OCI-LY7 (cell line): ENCODE data around the gene HLA-DMB. TPM values are rescaled to one million over a fixed set of nuclear protein-coding genes. Genes with fewer than 3 reads are reported as not detected.

Source experiments
- BruUV-seq: library from RNA; stranded (reverse); fragments of 400-500 nt; replicated peaks from 2 replicates; lab custom pipeline; 2021; lab: Mats Ljungman, UMichigan
- CTCF ChIA-PET: fragments of 300-600 bp; sonication (Branson Sonifier 250); formaldehyde crosslinking; loops from one replicate; lab custom pipeline; 2022; ENCODE audit warnings: antibody characterized with exemption; ENCODE audit not compliant: unreplicated experiment; lab: Charles Lee
- POLR2A ChIA-PET: fragments of 300-600 bp; sonication (Branson Sonifier 250); formaldehyde crosslinking; loops from one replicate; lab custom pipeline; 2022; ENCODE audit warnings: antibody characterized with exemption; lab: Charles Lee
- DNase-seq: peaks from one replicate; pipeline ENCODE4 v3.0.0-alpha.2; 2015; ENCODE audit warnings: low spot score
- H2AFZ ChIP-seq: fragments of 200-600 bp; sonication (generic), shearing (Covaris generic); 2 replicates; pipeline ENCODE4 v1.6.1; 2014; ENCODE audit warnings: mild to moderate bottlenecking, antibody characterized with exemption, low read length, moderate library complexity
- H3K27ac ChIP-seq: fragments of 200-600 bp; sonication (generic); 2 replicates; pipeline ENCODE4 v1.5.1; 2014; ENCODE audit warnings: mixed run types, low read depth, mild to moderate bottlenecking, moderate library complexity, low read length, inconsistent platforms; ENCODE audit not compliant: poor library complexity, severe bottlenecking
- H3K36me3 ChIP-seq: fragments of 200-600 bp; sonication (generic); 2 replicates; pipeline ENCODE4 v1.6.1; 2014; ENCODE audit warnings: mild to moderate bottlenecking, antibody characterized with exemption, low read length, moderate library complexity, mixed read lengths; ENCODE audit not compliant: insufficient read depth
- H3K4me1 ChIP-seq: fragments of 200-600 bp; sonication (generic); 2 replicates; pipeline ENCODE4 v1.5.1; 2014; ENCODE audit warnings: mild to moderate bottlenecking, low read length; ENCODE audit not compliant: insufficient read depth, poor library complexity, severe bottlenecking
- H3K4me2 ChIP-seq: fragments of 200-600 bp; sonication (generic); 2 replicates; pipeline ENCODE4 v1.6.1; 2014; ENCODE audit warnings: mild to moderate bottlenecking, low read length
- H3K4me3 ChIP-seq: fragments of 200-600 bp; sonication (generic); 2 replicates; pipeline ENCODE4 v1.5.1; 2014; ENCODE audit warnings: mild to moderate bottlenecking, low read depth, low read length; ENCODE audit not compliant: poor library complexity, severe bottlenecking
- H3K79me2 ChIP-seq: fragments of 200-600 bp; sonication (generic); 2 replicates; pipeline ENCODE4 v1.6.1; 2016; ENCODE audit warnings: low read depth, mild to moderate bottlenecking, low read length, moderate library complexity, mixed read lengths; ENCODE audit not compliant: insufficient read depth
- H3K9me2 ChIP-seq: fragments of 200-600 bp; sonication (generic); 2 replicates; pipeline ENCODE4 v1.6.1; 2016; ENCODE audit warnings: mild to moderate bottlenecking, low read length, mixed read lengths; ENCODE audit not compliant: insufficient read depth
- H3K9me3 ChIP-seq: fragments of 200-600 bp; sonication (generic); 2 replicates; pipeline ENCODE4 v1.6.1; 2014; ENCODE audit warnings: mild to moderate bottlenecking, mixed run types, low read length, mixed read lengths
- H4K20me1 ChIP-seq: fragments of 200-600 bp; sonication (generic); 2 replicates; pipeline ENCODE4 v1.6.1; 2014; ENCODE audit warnings: mild to moderate bottlenecking, antibody characterized with exemption, low read length, moderate library complexity, mixed read lengths; ENCODE audit not compliant: insufficient read depth
- CTCF ChIP-seq: fragments of 200-600 bp; sonication (generic); conservative IDR thresholded peaks from 2 replicates; pipeline ENCODE4 v1.5.1; 2014; ENCODE audit warnings: mild to moderate bottlenecking, antibody characterized with exemption, low read length, moderate library complexity, mixed read lengths
- EZH2phosphoT487 ChIP-seq: fragments of 200-600 bp; sonication (generic); IDR thresholded peaks from 2 replicates; pipeline ENCODE4 v1.6.1; 2018; ENCODE audit warnings: low read depth, borderline replicate concordance, mild to moderate bottlenecking, mixed run types, antibody characterized with exemption, low read length, moderate library complexity, mixed read lengths
- intact Hi-C: fragments of 100-400 bp; cut with micrococcal nuclease; formaldehyde crosslinking; loops from one replicate; pipeline ENCODE4 v1.10.0; 2022; ENCODE audit not compliant: unreplicated experiment
- total RNA-seq, 2 experiments: library from RNA; depleted of rRNA in 1 of 2; stranded (reverse); fragments of >200 nt in 1 of 2; shearing (Covaris generic) in 1 of 2; gene quantifications; 2 replicates each; pipeline ENCODE4 v1.2.3, GENCODE V29; 2014 to 2022

HLA-DMB gene
- total RNA-seq, 2 experiments from 2014 or later = 78.5 to 85.1 TPM

GRCh38 chr6:32952817-32953739 lies 12.2 kb upstream of the HLA-DMB start, which contains the start of gene HLA-DMA:
Gene HLA-DMA, minus strand, starts transcription at chr6:32953097. Its CDS starts 61 bp downstream, at chr6:32953036.
- intact Hi-C loops = loop anchor here (1.0 kb wide), 1 partner anchor 15 kb away; the partner anchor contains the start of gene BRD2
- Histone ChIP-seq H4K20me1 (no peaks in the 10 kb centered on the region), H3K4me2 (peak within 1 kb of the TSS; percentile 91), H3K79me2 (peaks cover 48% of the 10 kb centered on the region), H3K27ac (peak within 1 kb of the TSS; percentile 74), H3K9me3 (no peaks in the 10 kb centered on the region), H3K4me1 (peaks cover 72% of the 10 kb centered on the region), H2AFZ (peak within 1 kb of the TSS; percentile 33; the same call in 1 of the 2 replicates), H3K36me3 (peaks cover 26% of the 10 kb centered on the region), H3K4me3 (peak within 1 kb of the TSS; percentile 75), H3K9me2 (no peaks in the 10 kb centered on the region)
- TF ChIP-seq CTCF = peak; percentile 92
- TF ChIP-seq EZH2phosphoT487 = no peak
- POLR2A ChIA-PET = interaction anchor here (0.6 to 7.6 kb wide), 21 partner anchors 10 to 370 kb away, joined by 3 to 203 read pairs (median 3); partner anchors contain the start of genes BRD2, HLA-DMB and HLA-DPA1
- no TSS peak for BruUV-seq
- peak; percentile 95 for DNase-seq
- CTCF ChIA-PET = interaction anchor here (1.0 to 3.8 kb wide), 7 partner anchors 8 to 67 kb away, joined by 3 to 23 read pairs (median 6); no protein-coding TSS in a partner anchor

GRCh38 chr6:32950449-32950848 lies 9.6 kb upstream of the HLA-DMB start:
- POLR2A ChIA-PET = interaction anchor here (0.6 to 7.6 kb wide), 9 partner anchors 9 to 111 kb away, joined by 3 to 203 read pairs (median 5); partner anchors contain the start of genes BRD2 and HLA-DMB
- no peak for DNase-seq
- CTCF ChIA-PET = interaction anchor here (0.9 to 1.7 kb wide), 3 partner anchors 17 to 34 kb away, joined by 4 to 6 read pairs (median 4); no protein-coding TSS in a partner anchor
- intact Hi-C loops = no loop called here
- Histone ChIP-seq H3K9me3 (peaks cover 11% of the 10 kb centered on the region; the same call in 1 of the 2 replicates), H2AFZ (no peak overlapping the region; the same call in 1 of the 2 replicates), H3K36me3 (peaks cover 46% of the 10 kb centered on the region), H3K27ac (peak overlapping the region; percentile 99), H4K20me1 (no peaks in the 10 kb centered on the region), H3K4me1 (peaks cover 84% of the 10 kb centered on the region), H3K4me2 (peak overlapping the region; percentile 95), H3K9me2 (no peaks in the 10 kb centered on the region), H3K4me3 (peak overlapping the region; percentile 75), H3K79me2 (peaks cover 67% of the 10 kb centered on the region)
- BruUV-seq = no TSS peak
- no peak for TF ChIP-seq CTCF
- TF ChIP-seq EZH2phosphoT487 = no peak
